ENCODE results near the gene FGF12. TPM values are rescaled to one million over a fixed set of nuclear protein-coding genes. Genes with fewer than 3 reads are reported as not detected.

FGF12 gene
- total and polyA plus RNA-seq, 2 experiments from 2014 or later, result 6.0 to 14.3 TPM

DNA sequence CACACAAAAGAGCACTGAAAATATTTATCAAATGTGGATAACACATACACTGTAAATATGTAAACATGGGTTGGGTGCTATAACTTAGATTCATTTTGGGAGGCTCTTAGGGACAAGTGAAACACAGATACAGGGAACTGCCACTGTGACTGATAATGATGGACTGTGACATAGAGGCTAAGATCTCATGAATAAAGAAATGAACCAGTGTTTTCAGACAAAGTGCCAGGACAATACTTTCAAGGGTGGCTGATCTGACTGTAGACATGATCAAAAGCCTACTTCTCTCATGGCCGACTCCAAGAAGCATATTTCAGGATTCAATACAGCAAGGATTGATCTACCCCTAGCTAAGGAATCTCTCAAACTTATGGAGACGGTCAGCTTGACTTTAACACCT lies 353.8 kb downstream of the FGF12 start (continued):
- TF ChIP-seq, protein P1, sequence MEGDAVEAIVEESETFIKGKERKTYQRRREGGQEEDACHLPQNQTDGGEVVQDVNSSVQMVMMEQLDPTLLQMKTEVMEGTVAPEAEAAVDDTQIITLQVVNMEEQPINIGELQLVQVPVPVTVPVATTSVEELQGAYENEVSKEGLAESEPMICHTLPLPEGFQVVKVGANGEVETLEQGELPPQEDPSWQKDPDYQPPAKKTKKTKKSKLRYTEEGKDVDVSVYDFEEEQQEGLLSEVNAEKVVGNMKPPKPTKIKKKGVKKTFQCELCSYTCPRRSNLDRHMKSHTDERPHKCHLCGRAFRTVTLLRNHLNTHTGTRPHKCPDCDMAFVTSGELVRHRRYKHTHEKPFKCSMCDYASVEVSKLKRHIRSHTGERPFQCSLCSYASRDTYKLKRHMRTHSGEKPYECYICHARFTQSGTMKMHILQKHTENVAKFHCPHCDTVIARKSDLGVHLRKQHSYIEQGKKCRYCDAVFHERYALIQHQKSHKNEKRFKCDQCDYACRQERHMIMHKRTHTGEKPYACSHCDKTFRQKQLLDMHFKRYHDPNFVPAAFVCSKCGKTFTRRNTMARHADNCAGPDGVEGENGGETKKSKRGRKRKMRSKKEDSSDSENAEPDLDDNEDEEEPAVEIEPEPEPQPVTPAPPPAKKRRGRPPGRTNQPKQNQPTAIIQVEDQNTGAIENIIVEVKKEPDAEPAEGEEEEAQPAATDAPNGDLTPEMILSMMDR (conservative IDR thresholded peaks at IDR 0.05; ENCODE audit: low read depth in 2 of 2), result no peak
- no peak for TF ChIP-seq ETS1 (IDR thresholded peaks at IDR 0.05)

DNA sequence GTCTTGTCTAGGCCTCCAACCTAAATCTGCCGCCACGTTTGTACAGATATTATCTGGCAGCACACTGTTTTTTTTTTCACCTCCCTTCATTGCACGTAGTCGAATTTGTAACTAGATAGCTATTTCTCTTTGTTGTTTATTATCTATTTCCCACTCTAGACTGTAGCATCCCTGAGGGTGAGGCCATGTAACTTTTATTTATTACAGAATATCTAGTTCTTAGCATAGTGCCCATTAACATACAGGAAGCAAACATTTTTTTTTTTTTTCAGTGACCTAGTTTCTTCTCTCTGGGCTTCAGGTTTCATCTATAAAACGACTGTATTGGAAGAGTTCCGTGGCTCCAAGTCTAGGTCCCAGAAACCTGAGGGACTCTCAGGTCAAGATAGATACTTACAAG lies 354.3 kb downstream of the FGF12 start:
- no peaks in the 10 kb centered on the region for H3F3A ChIP-seq (replicated peaks; ENCODE audit: low read depth)

GRCh38 chr3:192372616-192373015 lies 354.7 kb downstream of the FGF12 start:
- no peaks in the 10 kb centered on the region for H3K36me3 Mint-ChIP-seq (ENCODE audit: low read depth)
- H3F3A ChIP-seq (replicated peaks; ENCODE audit: low read depth), result no peaks in the 10 kb centered on the region
- peaks cover 2% of the 10 kb centered on the region for H3K27me3 Mint-ChIP-seq (ENCODE audit: insufficient read depth, low read depth, poor library complexity)
- peak; percentile 61 for ATAC-seq
- no peaks in the 10 kb centered on the region for H4K20me1 ChIP-seq (replicated peaks; ENCODE audit: insufficient read depth)
- no peaks in the 10 kb centered on the region for H3K36me3 ChIP-seq (ENCODE audit: insufficient read depth)
- peaks cover 36% of the 10 kb centered on the region for H3K4me1 Mint-ChIP-seq
- peak overlapping the region; percentile 14 for H3K27ac Mint-ChIP-seq
- no peak for DNase-seq (ENCODE audit: low spot score)
- H2AFZ ChIP-seq, result no peak overlapping the region
- TF ChIP-seq EZH2 (IDR thresholded peaks at IDR 0.05; ENCODE audit: low read depth, unreplicated experiment) (no peak), EZH2phosphoT487 (IDR thresholded peaks at IDR 0.05; ENCODE audit: unreplicated experiment) (no peak), CREB1 (CRISPR knock-in tag; IDR thresholded peaks at IDR 0.05; ENCODE audit: low read depth) (no peak), JUNB (IDR thresholded peaks at IDR 0.05; ENCODE audit: unreplicated experiment) (no peak), ZNF331 (CRISPR knock-in tag; IDR thresholded peaks at IDR 0.05; ENCODE audit: low read depth) (no peak), POLR2AphosphoS5 (IDR thresholded peaks at IDR 0.05; ENCODE audit: low read depth) (no peak), ETS1 (IDR thresholded peaks at IDR 0.05) (no peak)
- TF ChIP-seq, protein P2, sequence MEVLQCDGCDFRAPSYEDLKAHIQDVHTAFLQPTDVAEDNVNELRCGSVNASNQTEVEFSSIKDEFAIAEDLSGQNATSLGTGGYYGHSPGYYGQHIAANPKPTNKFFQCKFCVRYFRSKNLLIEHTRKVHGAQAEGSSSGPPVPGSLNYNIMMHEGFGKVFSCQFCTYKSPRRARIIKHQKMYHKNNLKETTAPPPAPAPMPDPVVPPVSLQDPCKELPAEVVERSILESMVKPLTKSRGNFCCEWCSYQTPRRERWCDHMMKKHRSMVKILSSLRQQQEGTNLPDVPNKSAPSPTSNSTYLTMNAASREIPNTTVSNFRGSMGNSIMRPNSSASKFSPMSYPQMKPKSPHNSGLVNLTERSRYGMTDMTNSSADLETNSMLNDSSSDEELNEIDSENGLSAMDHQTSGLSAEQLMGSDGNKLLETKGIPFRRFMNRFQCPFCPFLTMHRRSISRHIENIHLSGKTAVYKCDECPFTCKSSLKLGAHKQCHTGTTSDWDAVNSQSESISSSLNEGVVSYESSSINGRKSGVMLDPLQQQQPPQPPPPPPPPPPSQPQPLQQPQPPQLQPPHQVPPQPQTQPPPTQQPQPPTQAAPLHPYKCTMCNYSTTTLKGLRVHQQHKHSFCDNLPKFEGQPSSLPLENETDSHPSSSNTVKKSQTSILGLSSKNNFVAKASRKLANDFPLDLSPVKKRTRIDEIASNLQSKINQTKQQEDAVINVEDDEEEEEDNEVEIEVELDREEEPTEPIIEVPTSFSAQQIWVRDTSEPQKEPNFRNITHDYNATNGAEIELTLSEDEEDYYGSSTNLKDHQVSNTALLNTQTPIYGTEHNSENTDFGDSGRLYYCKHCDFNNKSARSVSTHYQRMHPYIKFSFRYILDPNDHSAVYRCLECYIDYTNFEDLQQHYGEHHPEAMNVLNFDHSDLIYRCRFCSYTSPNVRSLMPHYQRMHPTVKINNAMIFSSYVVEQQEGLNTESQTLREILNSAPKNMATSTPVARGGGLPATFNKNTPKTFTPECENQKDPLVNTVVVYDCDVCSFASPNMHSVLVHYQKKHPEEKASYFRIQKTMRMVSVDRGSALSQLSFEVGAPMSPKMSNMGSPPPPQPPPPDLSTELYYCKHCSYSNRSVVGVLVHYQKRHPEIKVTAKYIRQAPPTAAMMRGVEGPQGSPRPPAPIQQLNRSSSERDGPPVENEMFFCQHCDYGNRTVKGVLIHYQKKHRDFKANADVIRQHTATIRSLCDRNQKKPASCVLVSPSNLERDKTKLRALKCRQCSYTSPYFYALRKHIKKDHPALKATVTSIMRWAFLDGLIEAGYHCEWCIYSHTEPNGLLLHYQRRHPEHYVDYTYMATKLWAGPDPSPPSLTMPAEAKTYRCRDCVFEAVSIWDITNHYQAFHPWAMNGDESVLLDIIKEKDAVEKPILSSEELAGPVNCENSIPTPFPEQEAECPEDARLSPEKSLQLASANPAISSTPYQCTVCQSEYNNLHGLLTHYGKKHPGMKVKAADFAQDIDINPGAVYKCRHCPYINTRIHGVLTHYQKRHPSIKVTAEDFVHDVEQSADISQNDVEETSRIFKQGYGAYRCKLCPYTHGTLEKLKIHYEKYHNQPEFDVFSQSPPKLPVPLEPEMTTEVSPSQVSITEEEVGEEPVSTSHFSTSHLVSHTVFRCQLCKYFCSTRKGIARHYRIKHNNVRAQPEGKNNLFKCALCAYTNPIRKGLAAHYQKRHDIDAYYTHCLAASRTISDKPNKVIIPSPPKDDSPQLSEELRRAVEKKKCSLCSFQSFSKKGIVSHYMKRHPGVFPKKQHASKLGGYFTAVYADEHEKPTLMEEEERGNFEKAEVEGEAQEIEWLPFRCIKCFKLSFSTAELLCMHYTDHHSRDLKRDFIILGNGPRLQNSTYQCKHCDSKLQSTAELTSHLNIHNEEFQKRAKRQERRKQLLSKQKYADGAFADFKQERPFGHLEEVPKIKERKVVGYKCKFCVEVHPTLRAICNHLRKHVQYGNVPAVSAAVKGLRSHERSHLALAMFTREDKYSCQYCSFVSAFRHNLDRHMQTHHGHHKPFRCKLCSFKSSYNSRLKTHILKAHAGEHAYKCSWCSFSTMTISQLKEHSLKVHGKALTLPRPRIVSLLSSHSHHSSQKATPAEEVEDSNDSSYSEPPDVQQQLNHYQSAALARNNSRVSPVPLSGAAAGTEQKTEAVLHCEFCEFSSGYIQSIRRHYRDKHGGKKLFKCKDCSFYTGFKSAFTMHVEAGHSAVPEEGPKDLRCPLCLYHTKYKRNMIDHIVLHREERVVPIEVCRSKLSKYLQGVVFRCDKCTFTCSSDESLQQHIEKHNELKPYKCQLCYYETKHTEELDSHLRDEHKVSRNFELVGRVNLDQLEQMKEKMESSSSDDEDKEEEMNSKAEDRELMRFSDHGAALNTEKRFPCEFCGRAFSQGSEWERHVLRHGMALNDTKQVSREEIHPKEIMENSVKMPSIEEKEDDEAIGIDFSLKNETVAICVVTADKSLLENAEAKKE (CRISPR knock-in tag; IDR thresholded peaks at IDR 0.05), result no peak
- no peaks in the 10 kb centered on the region for H3K9me2 ChIP-seq (ENCODE audit: insufficient read depth)
- no peak overlapping the region for H3K4me3 Mint-ChIP-seq
- no peaks in the 10 kb centered on the region for H3K9me3 Mint-ChIP-seq
- no peak overlapping the region for H3K27ac ChIP-seq (ENCODE audit: low read depth)
- no peaks in the 10 kb centered on the region for H3K79me2 ChIP-seq (replicated peaks; ENCODE audit: insufficient read depth)
- H3K27me3 ChIP-seq (ENCODE audit: insufficient read depth), result no peaks in the 10 kb centered on the region
- no peak overlapping the region for H3K4me2 ChIP-seq
- no peak overlapping the region for H3K4me3 ChIP-seq
- H3K4me1 ChIP-seq (ENCODE audit: insufficient read depth), result 0 out of 2 replicates have a peak, but pooled peaks cover 3% of the 10 kb centered on the region

More for the DNA sequence above, 354.3 kb downstream of the FGF12 start:
- H3K9me3 Mint-ChIP-seq, result no peaks in the 10 kb centered on the region
- peaks cover 2% of the 10 kb centered on the region for H3K27me3 Mint-ChIP-seq (ENCODE audit: insufficient read depth, low read depth, poor library complexity)
- Histone ChIP-seq H3K27ac (ENCODE audit: low read depth) (no peak overlapping the region), H3K27me3 (ENCODE audit: insufficient read depth) (no peaks in the 10 kb centered on the region), H3K4me1 (ENCODE audit: insufficient read depth) (0 out of 2 replicates have a peak, but pooled peaks cover 3% of the 10 kb centered on the region), H3K9me2 (ENCODE audit: insufficient read depth) (no peaks in the 10 kb centered on the region), H3K36me3 (ENCODE audit: insufficient read depth) (no peaks in the 10 kb centered on the region), H4K20me1 (replicated peaks; ENCODE audit: insufficient read depth) (no peaks in the 10 kb centered on the region), H3K4me3 (no peak overlapping the region), H2AFZ (no peak overlapping the region), H3K4me2 (no peak overlapping the region), H3K79me2 (replicated peaks; ENCODE audit: insufficient read depth) (no peaks in the 10 kb centered on the region)
- peak overlapping the region; percentile 14 for H3K27ac Mint-ChIP-seq
- ATAC-seq, result no peak
- TF ChIP-seq ZNF114 (CRISPR knock-in tag; IDR thresholded peaks at IDR 0.05), result no peak
- no peak for DNase-seq (ENCODE audit: low spot score)
- no peak overlapping the region for H3K4me3 Mint-ChIP-seq
- H3K36me3 Mint-ChIP-seq (ENCODE audit: low read depth), result no peaks in the 10 kb centered on the region
- peaks cover 34% of the 10 kb centered on the region for H3K4me1 Mint-ChIP-seq
